ENCODE results near the gene FRMD3.

FRMD3 gene

DNA sequence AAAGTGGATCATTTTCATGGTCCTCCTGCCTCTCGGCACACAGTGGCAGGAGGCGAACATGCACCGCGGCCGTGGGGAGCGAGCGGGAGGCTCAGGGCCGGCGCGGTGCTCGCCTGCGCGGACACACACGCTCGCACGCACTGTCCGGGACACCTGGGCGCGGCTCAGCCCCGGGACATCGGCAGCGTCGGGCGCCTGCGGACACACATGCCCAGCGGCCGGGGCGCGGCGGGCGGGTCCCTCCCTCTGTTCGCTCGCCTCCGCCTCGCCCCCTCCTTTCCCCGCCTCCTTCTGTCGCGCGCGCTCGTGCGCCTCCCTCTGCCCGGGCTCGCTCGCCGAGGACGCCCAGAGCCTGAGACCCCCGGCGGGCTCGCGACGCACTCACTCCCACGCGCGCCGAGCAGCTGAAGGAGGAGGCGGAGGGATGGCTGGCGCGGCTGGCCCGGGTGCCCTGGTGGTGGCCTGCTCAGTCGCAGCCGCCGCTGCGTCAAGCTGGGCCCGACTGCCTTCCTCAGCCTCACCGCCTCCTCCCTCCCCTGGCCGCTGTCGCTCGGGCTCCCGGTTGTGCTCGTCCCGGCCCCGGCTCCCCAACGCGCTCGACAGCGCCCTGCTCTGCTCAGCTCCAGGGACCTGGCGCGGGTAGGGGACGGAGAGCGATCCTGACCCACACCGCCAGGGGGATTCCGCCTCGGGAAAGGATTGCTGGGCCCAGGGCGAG lies at the start of gene FRMD3:
FRMD3 (minus strand) TSS at position 230 of the 718 bp plus-strand sequence; CDS start at position 60, 170 bp downstream.
- DNase-seq (ENCODE audit: low read depth), result peak; percentile 30

DNA sequence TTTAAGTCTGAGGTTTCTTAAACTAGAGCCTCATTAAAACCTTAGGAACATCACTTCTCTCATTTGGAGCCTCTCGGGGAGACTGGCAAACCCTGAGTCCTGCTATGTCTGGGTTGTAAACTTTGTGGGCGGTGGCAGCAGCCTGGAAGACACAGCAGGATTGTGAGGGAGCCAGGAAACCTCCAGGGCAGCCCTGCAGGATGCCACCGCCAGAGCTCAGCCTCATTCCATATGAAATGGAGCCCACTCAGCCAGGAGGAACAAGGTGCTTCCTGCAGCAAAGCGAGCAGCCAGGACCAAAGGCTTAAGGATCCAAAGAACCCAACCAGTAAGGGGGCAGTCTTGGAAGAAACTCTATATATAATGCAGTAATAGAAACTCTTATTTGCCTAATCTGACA lies 46.8 kb upstream of the FRMD3 start:
- no peak for DNase-seq (ENCODE audit: low read depth)

DNA sequence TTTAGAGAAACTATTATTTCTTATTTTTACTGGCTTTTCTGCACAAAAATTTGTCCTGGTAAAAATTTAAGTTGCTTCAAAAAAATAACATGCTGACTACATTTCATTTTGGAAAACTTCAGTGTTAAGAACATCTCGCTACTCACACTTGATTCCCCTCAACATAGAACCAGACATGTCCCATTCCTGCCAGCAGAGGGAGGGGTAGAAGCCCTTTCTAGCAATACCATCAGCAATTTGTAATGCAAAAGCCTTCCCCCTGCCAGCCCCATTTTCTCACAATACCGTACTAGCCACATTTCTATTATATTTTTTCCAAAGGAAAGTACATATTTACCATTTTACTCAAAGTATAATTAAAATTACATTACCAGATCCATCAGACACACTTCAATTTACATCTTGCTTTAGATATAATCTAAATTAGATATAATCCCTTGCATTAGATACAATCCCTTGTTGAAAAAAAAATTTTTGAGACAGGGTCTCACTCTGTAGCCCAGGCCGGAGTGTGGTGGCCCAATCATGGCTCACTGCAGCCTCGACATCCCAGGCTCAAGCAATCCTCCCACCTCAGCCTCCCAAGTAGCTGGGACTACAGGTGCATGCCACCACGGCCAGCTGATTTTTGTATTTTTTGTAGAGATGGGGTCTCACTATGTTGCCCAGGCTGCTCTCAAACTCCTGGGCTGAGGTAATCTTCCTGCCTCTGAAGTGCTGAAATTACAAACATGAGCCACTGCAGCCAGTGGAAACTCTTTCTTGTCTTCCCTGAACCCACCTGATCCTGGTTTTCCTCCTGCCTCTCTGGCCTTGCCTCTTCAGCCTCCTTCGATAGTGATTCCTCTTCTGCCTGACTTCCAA lies 45.2 kb upstream of the FRMD3 start:
- DNase-seq (ENCODE audit: low read depth), result peak; percentile 3

DNA sequence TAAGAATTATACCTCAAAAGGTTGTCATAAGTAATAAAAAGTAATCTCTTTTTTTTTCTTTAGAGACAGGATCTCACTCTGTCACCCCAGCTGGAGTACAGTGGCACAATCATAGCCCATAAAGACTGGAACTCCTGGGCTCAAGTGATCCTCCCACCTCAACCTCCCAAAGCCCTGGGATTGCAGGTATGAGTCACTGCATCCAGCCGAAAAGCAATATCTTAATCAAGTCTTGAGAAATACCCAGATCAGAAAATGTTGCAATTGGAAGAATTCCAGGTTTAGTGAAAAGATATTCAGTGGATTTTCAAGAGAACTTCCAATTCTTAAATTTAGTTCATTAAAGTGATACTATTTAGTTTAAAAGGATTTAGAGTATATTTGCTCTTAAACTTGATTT lies 43.8 kb upstream of the FRMD3 start:
- DNase-seq (ENCODE audit: low read depth), result no peak

DNA sequence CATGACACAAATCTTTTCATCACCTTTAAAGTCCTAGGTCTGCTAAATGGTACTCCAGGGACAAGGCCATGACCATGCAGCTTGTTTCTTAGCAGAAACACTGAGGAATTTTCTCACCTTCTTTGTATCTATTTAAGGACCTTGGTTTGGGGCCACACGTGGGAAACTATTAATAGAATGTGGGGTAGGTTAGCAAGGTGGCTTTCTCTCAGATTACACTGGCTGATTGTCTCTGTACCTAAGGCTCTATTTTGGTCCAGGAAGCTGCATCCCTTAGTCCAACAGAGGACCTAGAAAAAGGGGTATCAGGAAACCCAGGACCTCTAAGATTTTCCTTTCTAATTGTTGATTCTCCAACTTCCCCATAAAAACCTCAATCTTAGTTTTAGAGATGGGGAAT lies 36.3 kb upstream of the FRMD3 start:
- no peak for DNase-seq (ENCODE audit: low read depth)

DNA sequence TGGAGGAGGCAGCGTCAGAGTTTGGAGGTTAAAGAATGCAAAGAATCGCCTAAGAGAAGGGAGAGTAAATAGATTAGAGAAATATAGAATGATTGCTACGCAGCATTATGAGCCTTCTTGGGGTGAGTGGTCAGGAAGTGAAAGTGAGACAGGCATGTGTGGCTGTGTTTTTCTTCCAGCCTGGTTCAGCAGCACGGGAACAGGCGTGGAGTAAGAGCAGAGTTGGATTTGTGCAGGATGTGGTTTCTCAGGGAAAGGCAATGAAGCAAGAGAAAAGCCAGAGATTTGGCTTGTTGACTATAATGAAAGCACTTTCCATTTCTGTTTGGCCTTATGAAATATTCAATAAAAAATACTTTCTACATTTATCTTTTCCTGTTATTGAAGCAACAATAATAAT lies 34.3 kb upstream of the FRMD3 start:
- no peak for DNase-seq (ENCODE audit: low read depth)

DNA sequence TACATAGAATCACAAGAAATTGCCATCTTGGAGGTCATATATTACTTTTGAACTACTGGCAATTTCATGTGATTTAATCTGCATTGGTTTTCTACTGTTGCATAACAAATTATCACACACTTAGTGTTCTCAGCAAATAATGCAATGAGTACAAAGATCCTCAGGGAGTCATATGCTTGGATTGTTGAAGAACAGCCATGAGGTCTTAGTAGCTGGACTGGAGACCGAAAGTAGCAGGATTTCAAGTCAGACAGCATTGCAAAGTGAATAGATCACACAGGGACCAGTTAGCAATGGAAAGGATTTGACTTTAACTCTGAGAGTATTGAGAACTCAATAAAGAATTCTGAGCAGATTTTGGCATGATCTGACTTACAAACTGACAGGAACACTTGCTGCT lies 32.2 kb upstream of the FRMD3 start:
- DNase-seq (ENCODE audit: low read depth), result no peak

DNA sequence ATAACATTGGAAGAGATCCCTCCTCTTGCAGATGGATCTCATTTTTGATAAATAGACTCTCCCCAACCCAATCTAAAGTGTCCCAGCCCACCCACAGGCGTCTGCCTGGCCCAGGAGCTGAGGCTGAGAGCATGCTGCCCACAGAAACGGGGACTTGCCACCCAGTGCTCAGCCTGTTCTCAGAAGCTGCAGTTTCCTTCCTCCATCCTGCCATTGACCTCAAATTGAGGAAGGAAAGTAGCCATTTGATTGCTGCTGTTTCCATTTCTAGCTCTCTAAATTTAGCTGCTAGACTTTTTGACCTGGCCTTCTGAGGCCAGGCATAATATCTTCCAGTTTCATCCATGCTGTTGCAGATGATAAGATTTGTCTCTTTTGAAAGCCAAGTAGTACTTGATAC lies 31.1 kb upstream of the FRMD3 start:
- no peak for DNase-seq (ENCODE audit: low read depth)

DNA sequence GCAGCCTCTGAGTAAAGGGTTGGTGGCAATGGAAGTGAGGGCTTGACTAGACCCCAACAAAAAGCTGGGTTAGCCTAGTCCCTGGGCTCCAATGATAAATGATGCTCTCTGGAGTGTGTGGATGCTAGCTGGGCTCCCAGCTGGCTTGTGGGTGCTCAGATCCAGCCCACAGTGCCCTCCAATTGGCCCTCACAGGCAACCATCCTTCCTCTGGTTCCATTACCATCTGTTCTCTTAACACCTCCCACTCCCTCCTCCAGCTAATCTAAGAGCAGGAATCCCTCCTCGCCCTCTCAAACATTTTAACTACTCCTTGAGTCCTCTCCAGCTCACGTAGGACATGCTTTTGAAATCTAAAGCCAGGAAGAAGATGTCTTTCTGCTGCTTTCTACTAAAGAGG lies 25.2 kb upstream of the FRMD3 start:
- no peak for DNase-seq (ENCODE audit: low read depth)

DNA sequence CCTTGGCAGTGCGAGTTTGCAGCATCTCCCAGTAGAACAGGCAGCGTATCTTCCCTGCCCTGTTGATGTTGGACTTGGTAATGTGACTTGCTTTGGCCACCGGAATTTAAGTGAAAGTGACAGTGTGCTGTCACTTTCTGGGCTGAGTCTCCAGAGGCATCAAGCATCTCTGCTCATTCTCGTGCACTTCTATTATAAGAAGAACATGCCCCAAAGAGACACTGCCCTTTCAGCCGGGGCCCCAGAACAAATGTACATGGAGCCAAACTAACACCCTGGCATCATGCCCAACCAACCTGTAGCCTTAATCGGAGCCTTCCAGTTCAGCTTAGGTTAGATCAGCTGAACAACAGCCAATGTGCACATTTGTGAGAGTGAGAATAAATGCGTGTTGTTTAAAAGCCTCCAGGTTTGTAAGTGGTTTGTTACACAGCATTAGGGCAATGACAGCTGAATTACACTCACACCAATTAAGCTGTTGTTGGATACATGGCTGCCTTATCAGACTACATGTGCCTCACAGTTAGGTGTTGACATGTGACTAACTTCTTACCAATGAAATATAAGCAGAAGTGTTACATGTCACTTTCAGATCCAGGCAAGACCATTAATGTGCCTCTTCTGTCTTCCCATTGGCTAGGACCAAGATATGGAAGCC lies 22.1 kb upstream of the FRMD3 start:
- no peak for DNase-seq (ENCODE audit: low read depth)

DNA sequence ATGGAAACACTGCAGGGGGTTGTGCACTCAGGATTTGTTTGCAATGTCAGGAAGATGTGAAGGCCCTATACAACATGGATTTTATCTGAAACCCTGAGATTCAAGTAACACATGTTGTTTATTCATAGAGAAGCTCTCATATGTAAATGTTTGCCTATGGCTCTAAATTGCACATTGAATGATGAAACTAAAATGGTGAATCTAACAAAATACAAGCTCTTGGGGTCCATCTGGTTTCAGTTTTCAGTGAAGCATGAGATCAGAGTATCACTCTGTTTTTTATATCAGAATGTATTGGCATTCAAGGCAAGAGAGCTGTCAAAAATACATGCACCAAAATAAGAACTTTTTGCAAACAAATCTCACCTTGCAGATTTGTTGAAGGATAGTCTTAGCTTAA lies 19.6 kb upstream of the FRMD3 start:
- DNase-seq (ENCODE audit: low read depth), result no peak

DNA sequence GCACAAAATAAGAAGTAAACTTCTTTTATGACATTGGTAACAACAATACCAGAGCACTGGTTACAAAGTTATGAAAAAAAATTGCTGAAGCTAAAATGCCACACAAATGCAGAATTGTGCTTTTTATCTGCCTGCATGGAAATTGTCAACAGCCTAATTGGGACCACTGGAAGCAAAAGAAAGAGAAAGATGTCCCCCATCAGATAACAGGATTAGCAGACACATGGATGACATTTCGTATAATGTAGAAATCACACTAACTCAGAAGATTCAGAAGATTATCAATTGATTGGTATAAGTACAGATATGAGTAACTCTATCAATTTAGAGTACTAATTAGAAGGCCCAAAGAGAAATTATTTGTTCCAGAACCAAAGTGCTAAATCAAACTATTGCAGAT lies 19.1 kb upstream of the FRMD3 start:
- DNase-seq (ENCODE audit: low read depth), result no peak

DNA sequence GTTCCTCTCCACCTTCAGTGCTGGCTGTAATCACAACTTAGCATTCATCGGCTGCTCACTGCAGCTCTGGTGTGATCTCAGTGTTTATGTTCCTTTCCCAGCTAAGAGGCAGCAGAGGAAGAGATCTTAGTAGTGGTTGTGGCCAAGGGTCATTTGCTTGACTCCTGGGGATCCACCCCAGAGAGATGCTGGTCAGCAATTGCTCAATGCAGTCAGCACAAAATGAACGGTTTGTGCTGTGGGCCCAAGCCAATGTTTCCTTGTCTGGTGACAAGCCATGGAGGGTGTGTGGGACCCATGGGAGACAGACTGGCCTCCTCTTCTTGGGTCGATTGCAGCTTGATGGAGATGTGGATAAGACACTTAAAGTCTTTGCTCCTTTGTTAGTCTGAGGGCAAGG lies 16.1 kb upstream of the FRMD3 start:
- no peak for DNase-seq (ENCODE audit: low read depth)

DNA sequence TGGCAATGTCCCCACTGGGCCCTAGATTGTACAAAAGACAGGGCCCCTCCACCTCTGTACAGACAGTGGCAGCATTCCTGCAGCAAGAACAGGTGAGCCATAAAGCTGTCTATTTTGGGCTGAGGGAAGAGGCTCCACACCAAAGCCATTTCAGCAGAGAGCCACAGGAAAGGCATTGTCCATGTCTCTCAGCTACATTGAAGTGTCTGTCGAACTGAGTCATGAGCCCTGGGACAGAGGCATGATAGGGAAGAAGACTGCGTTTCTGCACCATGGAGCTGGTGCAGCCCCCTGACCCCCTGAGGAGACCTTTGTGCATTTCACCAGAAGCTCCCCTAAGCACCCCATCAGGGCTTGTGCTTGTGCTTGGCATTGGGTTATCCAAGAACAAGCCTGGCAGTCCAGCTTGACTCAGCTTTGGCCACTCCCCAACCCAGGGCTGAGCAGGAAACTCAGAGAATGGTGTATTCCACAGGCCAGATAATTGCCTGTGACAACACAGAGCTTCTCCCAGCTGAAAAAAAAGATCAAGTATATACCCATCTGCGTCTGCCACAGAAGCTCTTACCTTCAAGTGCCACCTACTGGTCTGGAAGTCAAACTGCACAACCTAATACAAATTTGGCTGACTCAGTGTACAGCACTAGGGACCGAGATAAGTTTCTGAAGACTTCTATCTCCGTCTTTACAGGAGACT lies 5.9 kb upstream of the FRMD3 start:
- no peak for DNase-seq (ENCODE audit: low read depth)

DNA sequence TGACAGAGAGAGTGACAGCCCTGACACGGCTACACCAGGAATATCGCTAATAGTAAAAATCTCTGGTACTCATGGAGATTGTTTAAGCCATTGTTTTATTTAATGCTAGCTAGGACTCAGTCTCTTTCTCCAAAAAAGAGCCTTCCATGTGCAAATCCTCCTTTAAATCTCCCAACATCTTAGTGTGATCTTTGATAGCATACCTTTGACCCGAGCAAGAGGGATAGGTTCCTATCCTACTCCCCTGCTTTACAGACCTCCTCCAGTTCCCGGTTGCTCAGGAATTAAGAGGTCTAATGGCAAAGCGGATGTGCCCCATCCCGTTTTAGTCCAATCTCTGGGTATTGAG lies 663 bp upstream of the FRMD3 start:
- no peak for DNase-seq (ENCODE audit: low read depth)

DNA sequence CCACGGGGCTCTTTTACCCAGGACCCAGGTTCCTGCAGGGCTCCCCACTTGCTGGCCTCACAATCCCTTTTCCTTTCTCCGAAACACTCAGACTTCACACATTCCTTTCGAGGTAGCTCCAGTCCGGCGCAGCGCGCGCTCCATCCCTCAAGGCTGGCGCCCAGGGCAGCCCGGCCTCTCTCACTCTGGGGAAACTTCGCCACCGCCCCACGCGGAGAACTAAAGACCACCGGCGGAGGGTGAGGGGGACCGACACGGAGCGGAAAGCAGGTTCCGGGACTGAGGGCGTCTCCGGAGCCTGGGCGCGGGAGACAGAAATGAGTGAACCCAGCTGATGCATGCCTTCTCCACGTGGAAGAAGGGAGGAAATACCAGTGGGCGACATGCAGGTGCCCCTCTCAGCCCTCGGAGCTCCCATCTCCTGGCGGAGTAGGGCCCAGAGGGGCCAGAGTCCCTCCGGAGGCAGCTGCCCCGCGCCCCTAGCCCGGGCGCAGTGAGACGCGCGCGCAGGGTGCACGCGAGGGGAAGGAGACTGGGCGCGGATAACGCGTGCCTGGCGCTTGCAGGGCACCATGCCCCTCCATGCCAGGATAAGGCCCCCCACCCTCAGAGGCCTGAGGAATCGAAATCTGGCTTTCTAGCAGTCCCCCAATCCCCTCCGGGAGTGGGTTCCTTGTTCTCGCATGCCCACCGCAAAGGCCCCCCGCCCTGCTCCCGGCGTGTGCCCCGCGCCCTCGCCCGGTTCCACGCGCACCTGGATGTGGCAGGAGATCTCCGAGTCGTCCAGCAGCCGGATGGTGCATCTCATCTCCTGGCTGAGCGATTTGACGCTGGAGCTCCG lies 650 bp downstream of the FRMD3 start:
- DNase-seq (ENCODE audit: low read depth), result no peak

DNA sequence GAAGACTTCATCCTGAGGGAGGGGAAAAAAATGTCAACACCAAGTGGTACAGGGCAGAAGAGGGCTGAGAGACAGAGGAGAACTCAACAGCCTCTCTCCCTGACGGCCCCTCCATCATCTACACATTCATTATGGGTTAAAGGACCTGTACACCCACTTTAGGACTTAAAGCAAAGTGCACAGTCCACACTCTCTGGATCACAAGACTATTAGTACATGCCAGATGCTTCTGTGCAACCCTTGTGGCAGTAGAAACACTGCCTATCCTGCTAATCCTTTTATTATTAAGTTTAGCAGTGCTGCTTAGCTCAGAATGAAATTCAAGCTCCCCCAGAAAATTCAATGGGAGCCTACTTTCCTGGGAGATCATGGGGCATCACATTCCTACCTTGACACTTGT lies 1.9 kb downstream of the FRMD3 start:
- no peak for DNase-seq (ENCODE audit: low read depth)

DNA sequence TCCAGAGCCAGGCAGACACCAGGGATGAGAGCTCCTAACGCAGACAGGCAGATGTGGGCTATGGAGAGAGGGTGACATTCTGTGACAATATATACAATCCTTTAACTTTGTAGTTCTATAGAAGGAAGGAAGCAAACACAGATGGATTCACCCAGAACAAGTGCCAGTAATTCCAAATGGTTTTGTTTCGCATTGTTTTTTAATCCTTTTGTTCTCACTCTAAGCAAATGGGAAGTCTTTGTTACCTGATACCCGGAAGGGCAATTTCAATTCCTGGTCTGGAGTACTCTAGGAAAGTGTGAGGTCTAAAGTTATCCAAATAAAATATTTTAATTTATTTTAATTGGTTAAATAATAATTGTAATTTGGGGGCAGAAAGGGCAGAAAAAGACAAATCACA lies 2.5 kb downstream of the FRMD3 start:
- DNase-seq (ENCODE audit: low read depth), result no peak

DNA sequence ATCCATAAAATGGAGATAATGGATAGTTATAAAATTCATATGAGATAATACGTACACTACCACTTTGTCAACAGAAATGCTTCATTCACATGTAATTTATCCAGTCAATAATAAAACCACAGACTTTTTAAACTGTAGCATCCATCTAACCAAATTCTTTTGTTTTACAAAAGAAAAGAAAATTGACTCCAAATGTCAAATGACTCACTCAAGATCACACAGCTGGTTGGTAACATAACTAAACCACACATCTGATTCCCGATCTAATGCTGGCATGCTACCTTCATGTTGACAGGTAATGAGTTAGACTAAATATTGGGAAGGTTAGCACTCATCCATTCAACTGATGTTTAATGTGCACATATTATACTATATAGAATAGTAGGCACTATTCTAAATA lies 4.9 kb downstream of the FRMD3 start:
- no peak for DNase-seq (ENCODE audit: low read depth)

DNA sequence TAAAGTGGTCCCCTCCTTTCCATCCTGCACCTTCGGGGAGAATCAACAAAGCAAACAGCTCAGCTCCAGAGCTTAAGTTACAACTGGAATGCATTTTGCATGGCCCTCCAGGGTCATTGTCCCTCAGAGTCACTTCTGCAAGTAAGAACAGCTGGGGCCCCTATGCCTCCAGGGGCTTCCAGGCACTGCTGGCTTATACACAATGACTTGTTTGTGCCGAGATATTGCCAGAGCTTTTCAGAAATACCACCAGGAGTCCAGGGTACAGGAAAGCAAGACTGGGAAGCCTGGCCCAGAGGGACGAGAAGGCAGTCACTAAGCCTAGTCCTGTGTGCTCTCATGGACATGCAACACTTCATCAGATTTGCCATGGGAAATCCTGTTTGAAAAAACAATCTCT lies 11.3 kb downstream of the FRMD3 start:
- DNase-seq (ENCODE audit: low read depth), result no peak

DNA sequence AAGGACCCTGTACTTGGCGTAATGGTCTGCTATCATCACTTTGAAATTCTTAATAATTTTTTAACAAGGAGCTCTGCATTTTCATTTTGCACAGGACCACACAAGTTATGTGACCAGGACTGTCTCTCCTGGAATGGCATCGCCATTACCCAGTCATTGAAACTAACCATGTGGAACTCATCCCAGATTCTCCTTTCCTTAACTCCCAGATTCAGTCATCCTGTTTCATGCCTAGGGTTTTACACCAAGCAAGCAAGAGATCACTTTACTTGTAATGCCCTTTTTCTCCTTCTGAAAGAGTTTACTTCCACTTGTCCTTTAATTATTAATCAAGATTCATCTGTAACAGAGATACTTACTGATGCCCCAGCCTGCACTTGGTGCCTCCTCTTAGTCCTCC lies 12.0 kb downstream of the FRMD3 start:
- DNase-seq (ENCODE audit: low read depth), result no peak

DNA sequence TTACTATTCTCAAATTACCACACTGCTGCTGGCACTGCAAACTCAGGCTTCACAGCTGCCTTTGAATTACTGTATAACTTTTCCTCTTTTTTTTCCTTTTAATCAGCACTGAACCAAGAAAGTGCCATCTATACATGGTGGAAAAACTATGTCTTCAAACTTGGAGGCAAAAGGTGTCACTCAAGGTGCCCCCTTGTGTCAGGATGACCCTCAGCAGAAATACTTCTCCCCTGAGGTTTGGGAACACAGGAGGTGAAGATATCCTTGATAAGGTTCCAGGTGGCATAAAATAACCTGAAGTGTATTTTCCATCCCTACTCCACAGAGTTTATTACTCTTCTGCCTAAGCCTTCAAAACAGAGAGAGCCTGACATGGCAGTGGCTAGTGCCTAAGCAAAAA lies 14.5 kb downstream of the FRMD3 start:
- DNase-seq (ENCODE audit: low read depth), result no peak

Measured in activated T-cell treated with anti-CD3 and anti-CD28 coated beads for 48 hours (primary cell).